ENCODE measurements around the gene USO1. TPM values are rescaled to one million over a fixed set of nuclear protein-coding genes. Genes with fewer than 3 reads are reported as not detected.

USO1 gene
- total and polyA plus RNA-seq, 9 of the 15 experiments (the other 6 are each of a cell fraction or from before 2014, with no cell fraction given): 19.3 to 97.8 (median 48.5) TPM

GRCh38 chr4:75724066-75724866 is at the start of gene USO1 (continued):
- TF ChIP-seq STAT5A (IDR thresholded peaks at IDR 0.05; ENCODE audit: borderline replicate concordance, low read length) (no peak; the same call in 1 of the 2 replicates), NFYB (IDR thresholded peaks at IDR 0.05; ENCODE audit: extremely low read depth, insufficient read length) (peak; percentile 14), ZNF165 (CRISPR knock-in tag; IDR thresholded peaks at IDR 0.05; ENCODE audit: borderline replicate concordance) (no peak), FOXK1 (CRISPR knock-in tag; IDR thresholded peaks at IDR 0.05; ENCODE audit: borderline replicate concordance) (no peak), ZBTB5 (IDR thresholded peaks at IDR 0.05) (no peak), RBM22 (IDR thresholded peaks at IDR 0.05; ENCODE audit: low read depth, low read length, poor library complexity, severe bottlenecking) (no peak), PHF8 (IDR thresholded peaks at IDR 0.05; ENCODE audit: borderline replicate concordance, low read length) (peak; percentile 87), ZBTB7A (IDR thresholded peaks at IDR 0.05; ENCODE audit: borderline replicate concordance, control insufficient read depth, low read depth, low read length) (no peak; the same call in 1 of the 2 replicates), SIRT6 (IDR thresholded peaks at IDR 0.05; ENCODE audit: low read depth, low read length) (no peak), SMARCA5 (IDR thresholded peaks at IDR 0.05) (peak; percentile 67; the same call in 1 of the 2 replicates), NEUROD1 (IDR thresholded peaks at IDR 0.05; ENCODE audit: borderline replicate concordance, low read depth, low read length, partially characterized antibody) (no peak), TBL1XR1 (IDR thresholded peaks at IDR 0.05; ENCODE audit: low read length in 2 of 2) (peak in 1 of 2 experiments; percentile 9; a peak in 1 of 4 replicates), BCOR (IDR thresholded peaks at IDR 0.05) (no peak), ZNF766 (CRISPR knock-in tag; conservative IDR thresholded peaks at IDR 0.05) (no peak; the same call in 1 of the 2 replicates), HDAC6 (IDR thresholded peaks at IDR 0.05; ENCODE audit: low read depth, low read length) (no peak), NRF1 (conservative IDR thresholded peaks at IDR 0.05 in 1 of 2, IDR thresholded peaks at IDR 0.05 in 1 of 2) (peak; percentile 98 to 99), TEAD2 (tag; IDR thresholded peaks at IDR 0.05) (no peak), MXI1 (IDR thresholded peaks at IDR 0.05; ENCODE audit: low read depth, low read length) (peak; percentile 88), TAF15 (IDR thresholded peaks at IDR 0.05; ENCODE audit: low read depth, low read length) (no peak), FOXA1 (IDR thresholded peaks at IDR 0.05; ENCODE audit: borderline replicate concordance) (no peak), SMAD3 (CRISPR knock-in tag; conservative IDR thresholded peaks at IDR 0.05) (0 out of 2 replicates have a peak, but pooled peaks have one; percentile 5)
- TF ChIP-seq, protein P1, sequence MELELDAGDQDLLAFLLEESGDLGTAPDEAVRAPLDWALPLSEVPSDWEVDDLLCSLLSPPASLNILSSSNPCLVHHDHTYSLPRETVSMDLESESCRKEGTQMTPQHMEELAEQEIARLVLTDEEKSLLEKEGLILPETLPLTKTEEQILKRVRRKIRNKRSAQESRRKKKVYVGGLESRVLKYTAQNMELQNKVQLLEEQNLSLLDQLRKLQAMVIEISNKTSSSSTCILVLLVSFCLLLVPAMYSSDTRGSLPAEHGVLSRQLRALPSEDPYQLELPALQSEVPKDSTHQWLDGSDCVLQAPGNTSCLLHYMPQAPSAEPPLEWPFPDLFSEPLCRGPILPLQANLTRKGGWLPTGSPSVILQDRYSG (tag; conservative IDR thresholded peaks at IDR 0.05; ENCODE audit: low read depth): no peak
- TF ChIP-seq, protein P2, sequence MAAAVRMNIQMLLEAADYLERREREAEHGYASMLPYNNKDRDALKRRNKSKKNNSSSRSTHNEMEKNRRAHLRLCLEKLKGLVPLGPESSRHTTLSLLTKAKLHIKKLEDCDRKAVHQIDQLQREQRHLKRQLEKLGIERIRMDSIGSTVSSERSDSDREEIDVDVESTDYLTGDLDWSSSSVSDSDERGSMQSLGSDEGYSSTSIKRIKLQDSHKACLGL (CRISPR knock-in tag; IDR thresholded peaks at IDR 0.05; ENCODE audit: borderline replicate concordance, poor library complexity, severe bottlenecking): peak; percentile 7
- TF ChIP-seq, protein P3, sequence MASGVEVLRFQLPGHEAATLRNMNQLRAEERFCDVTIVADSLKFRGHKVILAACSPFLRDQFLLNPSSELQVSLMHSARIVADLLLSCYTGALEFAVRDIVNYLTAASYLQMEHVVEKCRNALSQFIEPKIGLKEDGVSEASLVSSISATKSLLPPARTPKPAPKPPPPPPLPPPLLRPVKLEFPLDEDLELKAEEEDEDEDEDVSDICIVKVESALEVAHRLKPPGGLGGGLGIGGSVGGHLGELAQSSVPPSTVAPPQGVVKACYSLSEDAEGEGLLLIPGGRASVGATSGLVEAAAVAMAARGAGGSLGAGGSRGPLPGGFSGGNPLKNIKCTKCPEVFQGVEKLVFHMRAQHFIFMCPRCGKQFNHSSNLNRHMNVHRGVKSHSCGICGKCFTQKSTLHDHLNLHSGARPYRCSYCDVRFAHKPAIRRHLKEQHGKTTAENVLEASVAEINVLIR (CRISPR knock-in tag; IDR thresholded peaks at IDR 0.05): no peak
